Gastrocnemius medialis (tissue), 4 donors: ENCODE measurements around the gene DCUN1D3.

ENCODE experiments used
- CTCF ChIP-seq, 5 experiments: fragments of 450-650 bp in 3 of 5; fragments of 200-600 bp in 2 of 5; sonication (generic) in 2 of 5; IDR thresholded peaks in 4 of 5; conservative IDR thresholded peaks in 1 of 5; 1 replicate in 4 of 5; 2 replicates in 1 of 5; pipeline ENCODE4 v1.5.1; 2016 to 2019; ENCODE audit warnings: antibody characterized with exemption in 5 of 5, mild to moderate bottlenecking in 3 of 5, moderate library complexity in 3 of 5
- POLR2A ChIP-seq, 2 donors: fragments of 450-650 bp; IDR thresholded peaks; one replicate each; pipeline ENCODE4 v1.6.1; 2017; ENCODE audit warnings: antibody characterized with exemption in 2 of 2, mild to moderate bottlenecking in 2 of 2, moderate library complexity in 2 of 2

DNA sequence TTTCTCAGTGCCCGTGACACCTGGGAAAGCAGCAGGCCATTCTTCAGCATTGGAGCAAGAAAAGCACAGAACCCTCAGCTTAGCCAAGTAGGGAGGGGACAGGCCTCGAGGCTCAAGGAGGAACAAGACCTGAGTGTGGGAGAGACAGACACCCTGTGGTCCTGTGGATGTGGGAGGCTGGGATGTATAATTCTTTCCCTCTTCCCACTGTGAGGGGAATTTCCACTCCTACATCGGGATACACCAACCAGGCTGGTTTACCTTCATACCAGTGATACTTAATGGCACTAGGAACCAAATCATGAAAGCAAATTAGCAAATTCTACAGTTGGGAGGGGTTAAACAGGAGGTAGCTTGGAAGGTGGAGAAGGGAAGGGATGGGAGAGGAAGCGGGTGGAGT lies 42.1 kb upstream of the DCUN1D3 start:
- TF ChIP-seq CTCF (IDR thresholded peaks at IDR 0.05 in 4 of 5, conservative IDR thresholded peaks at IDR 0.05 in 1 of 5) (no peak), POLR2A (IDR thresholded peaks at IDR 0.05) (no peak)
